Activated CD4-positive, alpha-beta T cell treated with anti-CD3 and anti-CD28 coated beads for 24 hours (primary cell): ENCODE results near the gene NDUFA1.
"Not testable (repeated sequence)": the region's sequence is repeated elsewhere in the genome, so short reads cannot be mapped to it uniquely, and the experiment has no call there.

ENCODE experiments used
- DNase-seq, 2 donors: peaks; one replicate each; pipeline ENCODE4 v3.0.0-alpha.2; 2020; ENCODE audit warnings: low read depth in 2 of 2

NDUFA1 gene

DNA sequence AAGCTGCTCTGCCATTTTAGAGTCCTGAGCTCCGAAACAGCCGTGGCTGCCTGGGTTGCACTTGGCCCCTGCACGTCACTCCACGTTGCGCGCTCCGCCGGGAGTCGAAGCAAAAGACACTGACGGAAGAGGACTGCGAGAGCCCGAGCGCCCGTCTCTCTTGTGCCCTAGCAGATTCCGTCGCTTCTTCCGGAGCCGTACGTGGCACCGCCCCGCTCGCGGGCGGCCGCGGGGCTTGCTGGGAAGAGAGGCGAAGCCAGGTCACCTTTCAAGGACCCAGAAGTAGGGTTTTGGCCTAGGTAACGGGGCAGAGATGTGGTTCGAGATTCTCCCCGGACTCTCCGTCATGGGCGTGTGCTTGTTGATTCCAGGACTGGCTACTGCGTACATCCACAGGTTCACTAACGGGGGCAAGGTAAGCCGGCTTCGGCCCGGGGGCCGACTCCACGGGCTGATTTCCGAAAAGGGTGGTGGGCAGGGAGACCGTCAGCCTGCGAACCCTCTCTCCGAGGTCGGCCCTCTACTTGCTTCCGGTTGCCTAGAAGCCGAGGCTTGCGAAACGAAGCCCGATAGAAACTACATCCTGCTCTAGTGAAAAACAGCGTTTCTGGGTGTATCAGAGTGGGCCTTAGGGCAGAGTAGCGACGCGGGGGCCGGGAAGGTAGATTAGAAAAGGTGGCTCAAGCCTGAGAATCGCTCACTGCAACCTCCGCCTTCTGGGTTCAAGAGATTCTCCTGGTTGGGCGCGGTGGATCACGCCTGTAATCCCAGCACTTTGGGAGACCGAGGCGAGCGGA, at the start of gene NDUFA1, which contains the start of gene RNF113A:
TSS of gene NDUFA1 (plus strand) at position 234 of the 797 bp plus-strand sequence. CDS start at position 314, 80 bp downstream.
TSS of gene RNF113A (minus strand) at position 135 of the 797 bp plus-strand sequence. CDS start at position 15, 120 bp downstream.
- peak; percentile 66 to 69 for DNase-seq

DNA sequence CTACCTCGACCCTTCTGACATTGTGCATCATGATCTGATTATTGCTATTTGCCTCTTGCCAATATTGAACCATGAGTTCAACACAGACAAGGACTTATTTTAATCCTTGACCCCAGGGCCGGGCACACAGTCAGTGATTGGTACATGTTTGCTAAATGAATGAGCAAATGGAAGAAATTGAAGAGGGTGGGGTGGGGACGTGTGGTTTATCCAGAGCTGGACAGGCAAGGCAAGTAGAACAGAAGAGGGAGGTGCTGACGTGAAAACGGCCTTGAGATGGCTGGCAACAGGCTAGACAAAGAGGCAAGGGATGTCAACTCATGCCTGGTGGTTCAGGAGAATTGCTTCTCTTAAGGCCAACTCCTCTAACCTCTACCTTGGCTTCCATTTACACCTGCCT, 47.4 kb upstream of the NDUFA1 start:
- DNase-seq = not testable (repeated sequence)

DNA sequence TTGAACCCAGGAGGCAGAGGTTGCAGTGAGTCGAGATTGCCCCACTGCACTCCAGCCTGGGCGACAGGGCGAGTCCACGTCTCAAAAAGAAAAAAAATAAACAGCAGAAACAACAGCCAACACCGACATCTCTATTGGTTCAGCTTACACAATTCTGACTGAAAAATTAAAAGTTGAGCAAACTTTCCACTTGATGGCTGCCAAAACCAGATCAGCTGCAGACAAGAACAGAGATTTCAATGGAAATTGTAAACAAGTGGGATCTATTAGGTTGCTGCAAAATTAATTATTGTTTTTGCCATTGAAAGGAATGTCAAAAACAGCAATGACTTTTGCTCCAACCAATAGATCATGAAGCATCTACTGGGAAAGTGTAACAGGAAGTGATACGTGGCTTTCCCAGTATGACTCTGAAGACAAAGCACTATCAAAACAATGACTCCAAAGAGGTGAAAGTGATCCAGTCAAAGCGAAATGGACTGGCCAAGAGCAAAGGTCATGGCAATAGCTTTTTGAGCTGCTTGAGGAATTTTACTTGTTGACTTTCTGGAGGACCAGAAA, 45.2 kb upstream of the NDUFA1 start:
- no peak for DNase-seq

DNA sequence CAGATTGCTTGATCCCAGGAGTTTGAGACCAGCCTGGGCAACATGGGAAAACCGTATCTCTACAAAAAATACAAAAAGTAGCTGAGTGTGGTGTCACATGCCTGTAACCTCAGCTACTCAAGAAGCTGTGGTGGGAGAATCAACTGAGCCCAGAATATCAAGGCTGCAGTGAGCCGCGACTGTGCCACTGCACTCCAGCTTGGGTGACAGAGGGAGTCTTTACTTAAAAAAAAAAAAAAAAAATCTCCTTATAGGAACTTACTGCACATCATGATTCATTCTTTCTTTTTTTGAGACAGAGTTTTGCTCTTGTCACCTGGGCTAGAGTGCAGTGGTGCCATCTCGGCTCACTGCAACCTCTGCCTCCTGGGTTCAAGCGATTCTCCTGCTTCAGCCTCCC, 43.2 kb upstream of the NDUFA1 start:
- no peak for DNase-seq

DNA sequence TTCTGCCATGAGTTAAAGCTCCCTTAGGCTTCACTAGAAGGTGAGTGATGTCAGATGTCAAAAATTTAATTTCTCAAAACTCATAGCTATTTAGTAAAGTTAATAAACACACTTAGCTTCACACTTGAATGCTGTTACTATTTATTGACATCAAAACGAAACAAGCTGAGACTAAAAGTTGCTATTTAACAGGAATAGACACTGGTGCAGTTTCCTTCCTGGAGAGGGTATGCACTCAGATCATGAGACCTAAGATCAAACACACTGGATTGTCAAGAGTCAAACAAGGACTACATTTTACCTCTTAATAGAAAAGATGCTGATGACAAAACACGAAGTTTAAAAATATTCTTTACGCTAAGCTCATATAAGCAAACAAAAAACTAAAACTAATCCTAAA, 37.7 kb upstream of the NDUFA1 start:
- no peak for DNase-seq

DNA sequence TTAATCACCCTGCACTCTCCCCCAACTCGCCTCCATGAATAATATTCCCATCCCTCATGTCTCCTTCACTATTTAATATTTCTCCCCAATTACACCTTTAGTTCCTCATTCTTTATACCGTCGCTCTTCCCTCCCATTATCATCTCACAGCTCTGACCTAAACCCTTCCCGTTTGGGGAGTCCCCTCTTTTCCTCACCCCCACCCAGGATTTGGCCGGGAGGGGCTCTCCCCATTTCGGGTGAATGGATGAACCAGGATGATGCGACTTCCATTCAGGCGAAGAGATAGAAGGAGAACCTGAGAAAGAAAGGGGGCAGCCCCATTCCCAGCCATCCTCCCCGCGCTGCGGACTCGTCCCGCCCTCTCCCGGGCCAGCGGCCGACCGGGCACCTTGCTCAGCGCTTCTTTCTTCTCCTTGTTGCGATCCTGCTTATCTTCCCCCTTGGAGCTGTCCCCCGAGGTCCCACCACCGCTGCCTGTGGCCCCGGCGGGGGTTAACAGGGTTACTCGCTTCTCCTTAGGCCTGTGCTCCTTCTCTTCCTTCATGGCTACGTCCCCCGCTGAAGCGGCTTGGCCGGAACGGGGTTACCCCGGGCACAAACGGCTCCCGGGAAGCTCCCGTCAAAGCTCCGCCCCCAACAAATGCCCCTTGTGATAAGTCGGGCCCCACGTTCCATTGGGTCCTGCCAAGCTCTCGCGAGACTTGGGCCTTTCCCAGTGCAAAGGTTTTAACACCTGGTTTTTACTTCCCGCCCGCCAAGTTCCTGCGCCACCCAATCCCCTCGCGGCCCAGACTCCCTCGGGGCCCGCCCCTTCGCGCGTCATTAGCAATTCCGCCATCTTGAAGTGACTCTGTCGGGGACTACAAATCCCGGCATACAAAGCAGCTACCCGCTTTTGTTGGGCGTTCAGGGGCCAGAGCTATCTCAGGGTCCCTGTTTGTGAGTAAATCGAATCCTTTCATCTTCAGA, 19.0 kb upstream of the NDUFA1 start, which contains the start of gene UPF3B:
TSS of gene UPF3B (minus strand) at position 582 of the 972 bp plus-strand sequence. CDS start at position 547, 35 bp downstream.
- DNase-seq = peak; percentile 81 to 85

DNA sequence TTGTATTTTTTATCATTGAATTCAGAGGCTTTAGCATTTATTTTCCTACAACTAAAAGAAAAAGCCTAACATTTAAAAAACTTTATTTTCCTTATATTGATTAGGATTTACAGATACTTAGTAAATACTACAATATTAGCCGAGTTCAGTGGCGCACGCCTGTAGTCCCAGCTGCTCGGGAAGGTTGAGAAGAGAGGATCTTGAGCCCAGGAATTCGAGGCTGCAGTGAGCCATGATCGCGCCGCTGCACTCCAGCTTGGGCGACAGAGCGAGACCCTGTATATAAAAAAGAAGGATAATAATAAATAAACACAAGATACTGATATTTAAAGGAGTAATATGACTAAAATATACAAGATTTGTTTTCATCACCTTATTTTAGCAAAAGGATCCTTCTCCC, 18.2 kb upstream of the NDUFA1 start:
- no peak for DNase-seq

DNA sequence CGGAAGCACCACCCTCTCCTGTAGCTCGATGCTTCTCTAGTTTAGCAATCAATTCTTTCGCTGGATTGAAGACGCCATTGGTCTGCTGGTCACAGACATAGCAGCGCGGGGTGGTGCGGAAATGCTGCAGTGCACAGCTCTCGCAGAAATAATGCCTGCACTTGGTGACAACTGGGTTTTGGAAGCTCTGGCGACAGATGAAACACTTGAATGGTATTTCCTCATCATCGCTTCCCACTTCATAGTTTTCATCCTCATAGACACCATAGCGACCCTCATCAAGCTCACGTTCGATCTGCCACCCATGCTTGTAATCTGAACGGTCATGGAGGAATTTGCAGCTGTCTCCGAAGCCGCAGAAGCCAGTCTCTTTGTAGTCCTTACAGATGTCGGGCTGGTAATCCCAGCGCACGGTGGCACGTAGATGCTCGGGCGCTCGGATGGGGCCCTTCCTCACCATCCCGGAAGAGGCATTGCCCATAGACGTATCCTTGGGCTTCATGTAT, 953 bp upstream of the NDUFA1 start:
- DNase-seq = no peak

DNA sequence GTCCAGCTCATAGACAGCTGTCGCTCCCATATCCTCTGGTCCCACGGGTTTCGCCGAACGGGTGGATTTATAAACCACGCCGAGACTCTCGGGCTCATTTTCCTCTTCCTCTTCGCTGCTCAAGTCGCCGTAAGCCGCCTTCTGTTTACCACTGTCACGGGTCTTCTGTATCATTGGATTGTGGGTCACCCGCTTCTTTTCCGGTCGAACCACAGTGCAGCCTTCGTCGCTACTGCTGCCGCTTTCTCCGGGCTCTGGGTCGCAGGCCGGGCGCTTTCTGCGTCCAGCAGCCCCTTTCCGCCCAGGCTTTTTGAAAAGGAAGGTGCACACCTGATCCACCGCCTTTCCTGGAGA, 410 bp upstream of the NDUFA1 start:
- no peak for DNase-seq

DNA sequence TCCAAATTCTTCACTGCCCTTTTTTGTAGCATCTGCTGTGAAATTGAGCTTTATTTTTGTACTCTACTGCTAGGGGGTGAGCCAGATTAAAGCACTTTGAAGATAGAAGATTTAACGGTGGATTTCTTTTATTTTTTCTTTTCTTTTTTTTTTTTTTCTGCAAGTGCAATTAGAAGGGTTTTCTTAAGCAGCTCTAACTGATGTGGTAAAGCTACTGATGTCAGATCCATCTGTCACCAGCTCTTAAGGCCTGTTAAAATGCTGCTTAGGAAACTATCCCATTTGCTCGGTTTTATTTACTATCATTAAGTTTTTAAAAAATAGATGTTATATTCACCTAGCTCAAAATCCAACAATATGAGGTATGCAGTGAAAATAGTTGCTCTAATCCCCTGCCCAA, 7.1 kb downstream of the NDUFA1 start:
- no peak for DNase-seq

DNA sequence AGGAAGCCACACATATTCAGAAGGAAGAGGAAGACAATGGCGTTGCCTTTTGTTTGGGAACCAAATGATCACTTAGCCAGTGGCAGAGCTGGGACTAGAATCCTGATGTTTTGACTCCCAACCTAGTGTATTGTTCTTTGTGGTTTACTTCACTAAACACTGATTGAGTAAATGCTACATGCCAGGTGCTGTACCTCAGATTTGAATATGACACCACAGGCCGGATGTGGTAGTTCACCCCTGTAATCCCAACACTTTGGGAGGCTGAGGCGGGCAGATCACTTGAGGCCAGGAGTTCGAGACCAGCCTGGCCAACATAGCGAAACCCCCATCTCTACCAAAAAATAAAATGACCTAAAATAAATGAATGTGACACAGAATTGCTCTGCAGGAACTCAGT, 8.4 kb downstream of the NDUFA1 start:
- DNase-seq = no peak

DNA sequence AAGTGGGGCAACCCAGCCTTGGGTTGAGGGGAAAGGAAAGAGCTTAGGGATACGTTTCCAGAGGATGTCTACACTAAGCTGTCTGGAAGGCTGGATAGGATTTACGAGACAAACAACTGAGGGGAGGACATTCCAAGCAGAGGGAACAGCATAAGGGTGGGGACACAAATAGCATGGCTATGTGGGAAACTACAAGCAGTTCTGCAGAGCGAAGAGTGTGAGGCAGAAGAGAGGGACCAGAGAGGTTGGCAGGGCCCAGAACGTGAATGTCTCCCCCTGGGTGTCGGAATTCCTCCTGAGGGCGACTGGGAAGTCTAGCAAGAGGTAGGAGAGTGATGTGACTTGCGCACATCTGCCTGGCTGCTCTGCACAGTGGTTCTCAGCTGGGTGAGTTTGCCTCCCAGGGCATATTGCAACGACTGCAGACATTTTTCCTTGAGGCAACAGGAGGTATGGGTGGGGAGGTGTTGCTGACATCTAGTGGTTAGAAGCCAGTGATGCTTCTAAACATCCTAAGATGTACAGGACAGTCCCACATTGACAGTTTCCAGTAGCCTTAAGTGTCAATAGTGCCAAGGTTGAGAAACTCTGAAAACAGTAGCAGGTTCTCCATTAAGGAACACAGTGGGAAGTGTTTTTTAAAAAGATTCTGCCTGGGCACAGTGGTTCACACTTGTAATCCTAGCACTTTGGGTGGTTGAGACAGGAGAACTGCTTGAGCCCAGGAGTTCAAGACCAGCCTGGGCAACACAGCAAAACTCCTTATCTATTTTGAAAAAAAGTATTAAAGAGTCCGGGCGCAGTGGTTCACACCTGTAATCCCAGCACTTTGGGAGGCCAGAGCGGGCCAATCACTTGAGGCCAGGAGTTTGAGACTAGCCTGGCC, 9.2 kb downstream of the NDUFA1 start:
- no peak for DNase-seq

DNA sequence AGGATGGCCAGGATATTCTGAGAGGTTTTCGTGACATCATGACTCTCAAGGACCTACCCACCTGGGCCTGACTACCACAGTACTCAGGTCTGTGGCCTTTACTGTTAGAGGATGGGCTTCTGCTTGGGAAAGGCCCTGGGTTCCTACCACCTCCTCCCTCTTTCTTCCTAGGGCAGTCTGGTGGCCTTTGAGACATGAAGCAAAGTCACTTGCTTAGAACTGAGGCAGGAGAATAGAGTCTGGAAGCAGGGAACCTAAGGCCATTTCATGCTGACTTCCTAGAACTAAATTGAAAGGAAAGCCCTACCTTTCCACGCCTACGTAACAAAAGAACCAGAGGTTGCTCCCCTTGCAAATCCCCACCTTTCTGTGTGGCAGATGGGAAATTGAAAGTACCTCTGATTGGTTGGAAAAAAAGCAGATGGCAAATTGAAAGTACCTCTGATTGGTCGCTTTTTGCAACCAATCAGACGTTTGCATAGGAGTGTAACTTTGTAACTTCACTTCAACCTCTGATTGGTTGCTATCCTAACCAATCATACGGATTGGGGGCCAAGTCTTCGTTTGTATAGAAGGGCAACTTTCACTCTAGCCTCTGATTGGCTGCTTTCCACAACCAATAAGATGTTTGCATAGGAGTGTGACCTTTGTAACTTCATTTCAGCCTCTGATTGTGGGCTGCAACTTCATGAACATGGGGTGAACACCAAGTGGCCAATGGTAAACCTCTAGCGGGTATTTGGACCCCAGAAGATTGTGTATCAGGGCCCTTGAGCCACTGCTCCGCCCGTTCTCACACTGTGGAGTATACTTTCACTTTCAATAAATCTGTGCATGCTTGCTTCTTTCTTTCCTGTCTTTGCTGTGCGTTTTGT, 14.2 kb downstream of the NDUFA1 start:
- no peak for DNase-seq

DNA sequence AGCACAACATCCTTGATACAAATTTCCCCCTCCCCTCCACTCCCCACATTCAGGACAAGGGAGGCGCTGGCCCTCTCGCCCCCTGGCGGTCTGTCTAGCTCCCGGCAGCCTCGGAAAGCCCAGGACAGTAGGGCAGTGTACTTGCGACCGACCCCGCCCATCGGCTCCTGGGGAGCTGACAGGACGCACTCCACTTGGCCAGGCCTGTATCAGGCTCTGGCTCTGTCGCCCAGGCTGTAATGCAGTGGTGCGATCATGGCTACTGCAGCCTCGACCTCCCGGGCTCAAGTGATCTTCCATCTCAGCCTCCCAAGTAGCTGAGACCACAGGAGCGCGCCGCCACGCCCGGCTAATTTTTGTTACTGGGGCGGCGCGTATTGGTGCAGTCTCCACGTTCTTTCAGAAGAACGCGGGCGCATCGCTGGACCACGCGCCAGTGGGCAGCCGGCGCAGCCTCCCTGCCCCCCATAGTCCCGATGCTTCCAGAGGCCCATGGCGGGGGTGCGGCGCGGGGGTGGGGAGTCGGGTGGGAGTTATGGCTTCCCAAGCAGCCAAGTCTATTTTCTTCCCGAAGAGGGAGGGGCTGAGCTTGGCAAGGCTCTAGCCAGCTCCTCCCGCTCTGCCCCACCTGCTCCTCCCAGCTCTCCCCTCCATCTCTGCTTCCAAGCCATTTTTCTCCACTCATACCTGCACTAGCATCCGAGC, 16.2 kb downstream of the NDUFA1 start:
- peak; percentile 31 to 45 for DNase-seq

DNA sequence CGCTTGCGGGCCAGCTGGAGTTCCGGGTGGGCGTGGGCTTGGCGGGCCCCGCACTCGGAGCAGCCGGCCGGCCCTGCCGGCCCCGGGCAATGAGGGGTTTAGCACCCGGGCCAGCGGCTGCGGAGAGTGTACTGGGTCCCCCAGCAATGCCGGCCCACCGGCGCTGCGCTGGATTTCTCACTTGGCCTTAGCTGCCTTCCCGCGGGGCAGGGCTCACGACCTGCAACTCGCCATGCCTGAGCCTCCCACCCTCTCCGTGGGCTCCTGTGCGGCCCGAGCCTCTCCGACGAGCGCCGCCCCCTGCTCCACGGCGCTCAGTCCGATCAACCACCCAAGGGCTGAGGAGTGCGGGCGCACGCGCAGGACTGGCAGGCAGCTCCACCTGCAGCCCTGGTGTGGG, 19.0 kb downstream of the NDUFA1 start:
- DNase-seq = not testable (repeated sequence)

DNA sequence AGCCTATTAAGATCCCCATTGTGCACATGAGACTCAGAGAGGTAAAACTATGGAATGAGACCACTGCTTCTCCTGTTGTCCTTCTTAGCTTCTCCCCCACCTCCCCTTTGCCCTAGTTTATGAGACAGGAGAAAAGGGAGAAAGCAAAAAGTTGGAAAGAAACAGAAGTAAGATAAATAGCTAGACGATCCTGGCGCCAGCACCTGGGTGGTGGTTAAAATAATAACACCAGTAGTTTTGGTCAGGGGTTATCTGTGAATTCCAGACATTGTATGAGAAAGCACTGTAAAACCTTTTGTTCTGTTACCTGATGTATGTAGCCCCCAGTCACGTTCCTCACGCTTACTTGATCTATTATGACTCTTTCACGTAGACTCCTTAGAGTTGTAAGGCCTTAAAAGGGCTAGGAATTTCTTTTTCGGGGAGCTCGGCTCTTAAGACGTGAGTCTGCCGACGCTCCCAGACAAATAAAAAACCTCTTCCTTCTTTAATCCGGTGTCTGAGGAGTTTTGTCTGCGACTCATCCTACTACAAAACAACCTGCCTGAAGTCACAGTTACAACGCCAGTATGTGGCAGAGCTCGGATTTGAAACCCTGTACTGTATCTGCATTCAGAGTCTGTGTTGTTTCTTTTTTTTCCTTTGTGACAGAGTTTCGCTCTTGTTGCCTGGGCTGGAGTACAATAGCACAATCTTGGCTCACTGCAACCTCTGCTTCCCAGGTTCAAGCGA, 20.5 kb downstream of the NDUFA1 start:
- not testable (repeated sequence) for DNase-seq

DNA sequence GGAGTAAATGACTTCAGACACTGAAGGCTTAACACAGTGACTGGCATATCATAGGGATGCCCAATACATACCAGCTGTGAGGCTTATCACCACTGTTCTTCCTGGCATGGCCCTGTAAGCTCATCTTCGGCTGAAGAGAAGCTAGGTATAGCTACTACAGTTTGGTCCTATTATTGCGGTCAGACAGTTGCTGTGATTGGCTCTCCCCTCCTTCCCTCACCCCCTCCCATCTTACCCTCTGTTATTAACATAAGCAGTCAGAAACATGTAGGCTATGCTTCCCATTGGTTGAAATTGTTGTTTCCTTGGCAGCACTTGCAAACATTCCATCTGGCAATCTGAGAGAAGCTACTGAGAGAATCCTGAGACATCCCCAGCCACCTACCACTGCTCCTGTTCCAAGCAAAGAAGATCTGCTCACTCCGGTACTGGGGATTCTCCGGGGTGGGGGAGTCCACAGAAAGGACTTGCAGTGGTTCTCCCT, 24.3 kb downstream of the NDUFA1 start, which contains the start of gene AKAP14:
TSS of gene AKAP14 (plus strand) at position 51 of the 484 bp plus-strand sequence. CDS start 7,331 bp downstream, outside the sequence.
- DNase-seq = no peak

DNA sequence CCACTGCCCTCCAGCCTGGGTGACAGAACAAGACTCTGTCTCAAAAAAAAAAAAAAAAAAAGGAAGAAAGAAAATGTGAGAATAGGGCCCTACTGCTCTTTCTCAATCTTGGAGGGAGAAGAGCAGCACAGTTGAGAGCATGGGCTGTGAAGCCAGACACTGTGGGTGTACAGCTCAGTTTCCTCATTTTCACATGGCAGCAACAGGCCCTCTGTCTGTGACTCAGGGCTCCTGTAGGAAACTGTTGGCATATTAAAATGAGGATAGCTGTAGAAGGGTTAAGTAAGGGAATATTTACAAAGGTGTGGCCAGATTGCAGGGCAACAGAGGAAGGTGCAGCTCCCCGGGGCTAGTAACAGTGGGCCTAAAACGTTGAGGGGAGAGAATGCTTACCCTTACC, 27.5 kb downstream of the NDUFA1 start:
- DNase-seq = no peak
